Endothelial cell of umbilical vein (primary cell): ENCODE results near the gene MINK1. TPM values are rescaled to one million over a fixed set of nuclear protein-coding genes. Genes with fewer than 3 reads are reported as not detected.

Experiments used
- BruUV-seq: library from RNA; stranded (reverse); fragments of 400-500 nt; replicated peaks from 2 replicates; lab custom pipeline; 2021; lab: Mats Ljungman, UMichigan
- CTCF ChIA-PET: fragments of 300-600, 350-600 bp; sonication (Branson Sonifier 250); formaldehyde crosslinking; loops from one replicate; lab custom pipeline; 2021; ENCODE audit warnings: antibody characterized with exemption, inconsistent platforms; lab: Charles Lee
- POLR2A ChIA-PET: fragments of 300-600, 350-600 bp; sonication (Branson Sonifier 250); formaldehyde crosslinking; loops from one replicate; lab custom pipeline; 2021; ENCODE audit warnings: antibody characterized with exemption, inconsistent platforms; lab: Charles Lee
- DNase-seq: peaks from one replicate; pipeline ENCODE4 v3.0.0-alpha.2; 2011; ENCODE audit warnings: low read depth, low spot score
- FAIRE-seq: peaks from 2 replicates; lab custom pipeline; 2011; peaks lifted over from hg19 to GRCh38; lab: Jason Lieb, UNC
- H2AFZ ChIP-seq: 2 replicates; pipeline ENCODE4 v1.6.0; 2012; ENCODE audit warnings: low read depth, low read length, control low read depth, inconsistent platforms
- H3K27ac ChIP-seq: 2 replicates; pipeline ENCODE4 v1.5.1; 2011; ENCODE audit warnings: low read depth, mild to moderate bottlenecking, control low read depth, low read length, moderate library complexity; ENCODE audit not compliant: insufficient read depth
- H3K27me3 ChIP-seq, 2 experiments: 2 replicates each; pipeline versions ENCODE4 v1.6.0 to v1.6.1; 2011; ENCODE audit warnings: low read length in 2 of 2, mixed read lengths in 1 of 2; ENCODE audit not compliant: control insufficient read depth in 2 of 2, insufficient read depth in 2 of 2
- H3K36me3 ChIP-seq, 2 experiments: 2 replicates in 1 of 2; 3 replicates in 1 of 2; pipeline ENCODE4 v1.5.1; 2011; ENCODE audit warnings: low read length in 2 of 2, mild to moderate bottlenecking in 1 of 2, moderate library complexity in 1 of 2; ENCODE audit not compliant: control insufficient read depth in 2 of 2, insufficient read depth in 2 of 2; ENCODE audit errors: extremely low read depth in 1 of 2
- H3K4me1 ChIP-seq: 3 replicates; pipeline ENCODE4 v1.5.1; 2011; ENCODE audit warnings: mild to moderate bottlenecking, low read length; ENCODE audit not compliant: control insufficient read depth, insufficient read depth; ENCODE audit errors: extremely low read depth
- H3K4me2 ChIP-seq: 2 replicates; pipeline ENCODE4 v1.6.1; 2011; ENCODE audit warnings: low read length, control low read depth, mixed read lengths; ENCODE audit not compliant: insufficient read depth
- H3K4me3 ChIP-seq, 3 experiments: fragments of 200-600 bp in 1 of 3; sonication (generic), shearing (Covaris generic) in 1 of 3; replicated peaks in 1 of 3; 2 replicates each; pipeline ENCODE4 v1.5.1; 2011 to 2016; ENCODE audit warnings: control low read depth in 3 of 3, low read length in 3 of 3, mild to moderate bottlenecking in 2 of 3, inconsistent platforms in 1 of 3, low read depth in 1 of 3, moderate library complexity in 1 of 3; ENCODE audit not compliant: insufficient read depth in 1 of 3
- H3K79me2 ChIP-seq: 2 replicates; pipeline ENCODE4 v1.6.0; 2012; ENCODE audit warnings: low read length, inconsistent platforms; ENCODE audit not compliant: control insufficient read depth, insufficient read depth
- H3K9ac ChIP-seq: replicated peaks from 2 replicates; pipeline ENCODE3; 2011; ENCODE audit warnings: low read length, control low read depth; ENCODE audit not compliant: insufficient read depth; ENCODE audit errors: extremely low read depth
- H3K9me1 ChIP-seq: replicated peaks from 3 replicates; pipeline ENCODE4 v1.6.0; 2011; ENCODE audit warnings: mild to moderate bottlenecking, low read length; ENCODE audit not compliant: control insufficient read depth, insufficient read depth; ENCODE audit errors: extremely low read depth
- H3K9me3 ChIP-seq: replicated peaks from 2 replicates; pipeline ENCODE4 v1.5.1; 2012; ENCODE audit warnings: low read length, inconsistent platforms; ENCODE audit not compliant: control insufficient read depth, insufficient read depth
- H4K20me1 ChIP-seq: replicated peaks from 2 replicates; pipeline ENCODE3; 2011; ENCODE audit warnings: mild to moderate bottlenecking, low read length; ENCODE audit not compliant: control insufficient read depth, insufficient read depth; ENCODE audit errors: extremely low read depth
- CTCF ChIP-seq, 2 donors: IDR thresholded peaks; 1 replicate in 1 of 2; 2 replicates in 1 of 2; pipeline ENCODE4 v1.5.1; 2011; ENCODE audit warnings: low read length in 2 of 2, mild to moderate bottlenecking in 2 of 2, moderate library complexity in 2 of 2, control low read depth in 1 of 2, inconsistent platforms in 1 of 2, low read depth in 1 of 2; ENCODE audit not compliant: insufficient read depth in 1 of 2; ENCODE audit errors: extremely low read depth in 1 of 2
- EZH2 ChIP-seq: IDR thresholded peaks from 2 replicates; pipeline ENCODE4 v1.6.1; 2012; ENCODE audit warnings: borderline replicate concordance, low read depth, mild to moderate bottlenecking, moderate library complexity, low read length, inconsistent platforms; ENCODE audit not compliant: severe bottlenecking
- MAX ChIP-seq: IDR thresholded peaks from 2 replicates; pipeline ENCODE4 v1.6.1; 2011; ENCODE audit not compliant: insufficient read depth, insufficient read length
- MYC ChIP-seq: IDR thresholded peaks from one replicate; pipeline ENCODE4 v1.6.1; 2011; ENCODE audit warnings: mild to moderate bottlenecking, low read depth, low read length
- POLR2A ChIP-seq: IDR thresholded peaks from 2 replicates; pipeline ENCODE4 v1.6.1; 2012; ENCODE audit warnings: low read depth, mild to moderate bottlenecking, control low read depth, low read length
- POLR2AphosphoS5 ChIP-seq: IDR thresholded peaks from 2 replicates; pipeline ENCODE4 v1.6.1; 2012; ENCODE audit warnings: low read depth, mild to moderate bottlenecking, control low read depth, low read length, moderate library complexity; ENCODE audit not compliant: insufficient read depth
- dilution Hi-C: fragments of 300-500 bp; cut with MboI; formaldehyde crosslinking; loops from one replicate; pipeline ENCODE4 v1.15.0; 2019; ENCODE audit warnings: low sequenced_read_pairs; ENCODE audit not compliant: extremely low pct_ligation_motif_present
- intact Hi-C: fragments of 100-400 bp; cut with micrococcal nuclease; formaldehyde crosslinking; loops from one replicate; pipeline ENCODE4 v1.10.0; 2022
- polyA plus RNA-seq, 4 experiments: library from polyadenylated mRNA; depleted of rRNA in 3 of 4; stranded (reverse) in 3 of 4; unstranded in 1 of 4; fragments of >200 nt; gene quantifications; 2 replicates each; pipeline versions ENCODE4 v1.2.1 to v1.2.3, GENCODE V29; 2011 to 2012; ENCODE audit warnings: missing spikeins in 1 of 4
- total RNA-seq: library from RNA; stranded (reverse); gene quantifications from 2 replicates; pipeline ENCODE4 v1.2.3, GENCODE V29; 2021

Gene MINK1
- total and polyA plus RNA-seq, 2 donors (not counting 3 experiments of a cell fraction or from before 2014, with no cell fraction given) = 53.6 to 89.4 TPM

- Histone ChIP-seq H3K36me3 (peaks cover 0 to 2% of the 10 kb centered on the region in 2 experiments), H3K4me2 (no peak overlapping the region), H3K4me1 (peaks cover 3% of the 10 kb centered on the region), H3K27me3 (no peaks in the 10 kb centered on the region), H4K20me1 (no peaks in the 10 kb centered on the region), H3K9ac (no peak overlapping the region), H3K9me3 (no peaks in the 10 kb centered on the region), H2AFZ (no peak overlapping the region), H3K9me1 (no peaks in the 10 kb centered on the region), H3K79me2 (peaks cover 48% of the 10 kb centered on the region), H3K27ac (no peak overlapping the region), H3K4me3 (no peak overlapping the region)
- dilution Hi-C loops = no loop called here
- DNase-seq (no peak), FAIRE-seq (no peak)
- TF ChIP-seq CTCF (IDR thresholded peaks at IDR 0.05; ENCODE audit: extremely low read depth in 1 of 2, insufficient read depth in 1 of 2, low read depth in 1 of 2, low read length in 2 of 2) (no peak), MYC (no peak), POLR2AphosphoS5 (no peak)
- ChIA-PET POLR2A (no interaction called here), CTCF (interaction anchor here (2.0 kb wide), 1 partner anchor 38 kb away, joined by 4 read pairs; no protein-coding TSS in a partner anchor)
- no TSS peak for BruUV-seq
- intact Hi-C loops = no loop called here
Observed at GRCh38 chr17:4843321-4844000, 10.3 kb downstream of the MINK1 start.

- TF ChIP-seq POLR2A (no peak), EZH2 (no peak), MAX (no peak)
- no TSS peak for BruUV-seq
- no peaks in the 10 kb centered on the region for H4K20me1 ChIP-seq
- no peaks in the 10 kb centered on the region for H3K27me3 ChIP-seq
- H3K9me3 ChIP-seq = no peaks in the 10 kb centered on the region
- POLR2A ChIA-PET = no interaction called here
- dilution Hi-C loops = no loop called here
- CTCF ChIA-PET = interaction anchor here (2.0 kb wide), 1 partner anchor 36 kb away, joined by 4 read pairs; no protein-coding TSS in a partner anchor
- H3K4me3 ChIP-seq = no peak overlapping the region
- peaks cover 0 to 2% of the 10 kb centered on the region in 2 experiments for H3K36me3 ChIP-seq
- H3K9ac ChIP-seq = no peak overlapping the region
- peaks cover 44% of the 10 kb centered on the region for H3K79me2 ChIP-seq
- no peak overlapping the region for H3K27ac ChIP-seq
- peaks cover 4% of the 10 kb centered on the region for H3K4me1 ChIP-seq
- DNase-seq (no peak), FAIRE-seq (peak; percentile 12)
- intact Hi-C loops = no loop called here
- H3K4me2 ChIP-seq = no peak overlapping the region
- no peaks in the 10 kb centered on the region for H3K9me1 ChIP-seq
- H2AFZ ChIP-seq = no peak overlapping the region
Observed at GRCh38 chr17:4845118-4845517, 12.0 kb downstream of the MINK1 start.
